Activated T-helper 2 cell treated with anti-CD3 and anti-CD28 coated beads, Interferon-gamma antibody, Interleukin-2, Interleukin-4, amounts not matched to agents 10 μg/mL and 5 μg/mL and 100 μg/mL, durations not matched to agents 14 hours and 24 hours and 36 hours (primary cell): Measurements from ENCODE around the gene PSMB10. TPM values are rescaled to one million over a fixed set of nuclear protein-coding genes. Genes with fewer than 3 reads are reported as not detected.

ENCODE experiments used
- DNase-seq: peaks from one replicate; pipeline ENCODE4 v3.0.0; 2021; ENCODE audit warnings: low spot score
- H3K27ac Mint-ChIP-seq: one replicate; pipeline ENCODE4 v1.8.0; 2021; ENCODE audit warnings: mixed read lengths
- H3K27me3 Mint-ChIP-seq: one replicate; pipeline ENCODE4 v1.8.0; 2021; ENCODE audit warnings: low read depth, mixed read lengths
- H3K36me3 Mint-ChIP-seq: one replicate; pipeline ENCODE4 v1.8.0; 2021; ENCODE audit warnings: low read depth, mixed read lengths
- H3K4me1 Mint-ChIP-seq: one replicate; pipeline ENCODE4 v1.8.0; 2021; ENCODE audit warnings: low read depth, mixed read lengths
- H3K4me3 Mint-ChIP-seq: one replicate; pipeline ENCODE4 v1.8.0; 2021; ENCODE audit warnings: low read depth, mild to moderate bottlenecking, moderate library complexity, mixed read lengths
- H3K9me3 Mint-ChIP-seq: one replicate; pipeline ENCODE4 v1.8.0; 2021; ENCODE audit warnings: mixed read lengths
- intact Hi-C: fragments of 100-400 bp; cut with micrococcal nuclease; formaldehyde crosslinking; loops from one replicate; pipeline ENCODE4 v1.15.1; 2023
- total RNA-seq: library from RNA; stranded (reverse); gene quantifications from 2 replicates; pipeline ENCODE4 v1.2.3, GENCODE V29; 2022

The PSMB10 gene
- total RNA-seq, 1 donor from 2014 or later: 238 TPM

DNA sequence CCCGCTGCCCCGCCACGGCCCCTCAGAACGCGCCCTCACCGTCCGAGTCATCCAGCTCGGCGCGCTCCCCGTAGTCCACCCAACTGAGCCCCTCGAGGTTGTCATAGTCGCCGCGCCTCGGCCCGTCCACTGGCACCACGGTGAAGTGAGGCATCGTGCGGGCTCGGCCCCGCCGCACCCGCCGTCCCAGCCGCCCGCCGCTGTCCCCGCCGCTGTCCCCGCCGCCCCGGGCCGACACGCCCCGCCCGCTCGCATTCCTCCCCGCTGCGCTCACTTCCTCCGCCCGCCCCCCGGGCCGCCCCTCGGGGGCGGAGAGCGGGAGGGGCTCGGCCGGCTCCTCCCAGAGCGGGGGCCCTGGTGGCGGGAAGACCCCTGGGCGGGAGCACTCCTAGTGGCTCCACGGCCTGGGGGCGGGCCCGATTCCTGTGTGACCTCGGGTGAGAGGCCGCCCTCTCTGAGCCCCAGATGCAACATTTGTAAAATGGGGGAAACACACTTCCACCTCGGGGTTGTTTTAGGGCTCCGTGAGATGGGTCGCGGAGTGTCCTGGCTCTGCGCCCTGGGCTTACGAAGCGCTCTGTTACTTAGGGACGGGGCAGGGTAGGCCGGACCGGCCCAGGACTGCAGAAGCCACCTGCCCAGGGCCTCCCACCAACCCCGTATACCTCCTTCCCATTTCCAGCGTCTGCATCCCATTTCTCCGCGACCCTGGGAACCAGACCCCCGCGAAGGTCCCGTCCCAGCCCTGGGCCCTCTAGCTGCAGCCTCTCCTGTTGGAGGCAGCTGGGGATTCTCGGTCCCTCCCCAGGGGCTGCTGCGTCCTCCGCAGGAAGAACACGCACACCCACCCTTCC lies 32.0 kb upstream of the PSMB10 start, which contains the start of gene SLC12A4:
TSS of gene SLC12A4 (minus strand) at position 238 of the 854 bp plus-strand sequence. CDS start at position 154, 84 bp downstream.
- Mint-ChIP-seq H3K4me1 (peaks cover 27% of the 10 kb centered on the region), H3K27me3 (no peaks in the 10 kb centered on the region), H3K4me3 (peak within 1 kb of the TSS; percentile 100), H3K27ac (peak within 1 kb of the TSS; percentile 88), H3K36me3 (peaks cover 4% of the 10 kb centered on the region), H3K9me3 (no peaks in the 10 kb centered on the region)
- peak; percentile 86 for DNase-seq
- intact Hi-C loops: loop anchor here (1.0 to 2.0 kb wide), 2 partner anchors 16 to 33 kb away; no protein-coding TSS in a partner anchor

DNA sequence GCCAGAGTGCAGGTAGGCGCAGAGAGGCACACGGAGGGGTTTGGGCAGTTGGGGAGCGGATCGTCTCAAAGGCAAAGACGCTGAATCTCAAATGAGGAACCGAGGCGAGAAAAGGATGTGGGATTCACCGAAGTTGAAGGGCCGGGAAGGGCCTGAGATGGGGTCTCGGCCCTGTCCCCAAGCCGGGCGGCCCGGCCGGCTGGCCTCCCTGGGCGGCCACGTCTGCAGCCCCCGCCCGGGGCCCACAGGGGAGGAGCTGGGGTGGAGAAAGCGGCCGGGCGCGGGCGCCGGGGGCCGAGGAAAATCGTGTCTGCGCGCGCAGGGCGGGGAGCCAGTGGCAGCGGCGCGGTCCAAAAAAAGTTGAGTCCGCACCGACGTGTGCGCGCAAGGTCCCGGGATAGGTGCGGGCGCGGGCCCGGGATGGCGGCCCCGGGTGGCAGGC lies 31.3 kb upstream of the PSMB10 start:
- Mint-ChIP-seq H3K27me3 (no peaks in the 10 kb centered on the region), H3K4me3 (peak overlapping the region; percentile 100), H3K27ac (peak overlapping the region; percentile 88), H3K4me1 (peaks cover 27% of the 10 kb centered on the region), H3K36me3 (peaks cover 5% of the 10 kb centered on the region), H3K9me3 (no peaks in the 10 kb centered on the region)
- peak; percentile 29 for DNase-seq
- intact Hi-C loops: loop anchor here (1.0 to 2.0 kb wide), 2 partner anchors 17 to 33 kb away; no protein-coding TSS in a partner anchor

DNA sequence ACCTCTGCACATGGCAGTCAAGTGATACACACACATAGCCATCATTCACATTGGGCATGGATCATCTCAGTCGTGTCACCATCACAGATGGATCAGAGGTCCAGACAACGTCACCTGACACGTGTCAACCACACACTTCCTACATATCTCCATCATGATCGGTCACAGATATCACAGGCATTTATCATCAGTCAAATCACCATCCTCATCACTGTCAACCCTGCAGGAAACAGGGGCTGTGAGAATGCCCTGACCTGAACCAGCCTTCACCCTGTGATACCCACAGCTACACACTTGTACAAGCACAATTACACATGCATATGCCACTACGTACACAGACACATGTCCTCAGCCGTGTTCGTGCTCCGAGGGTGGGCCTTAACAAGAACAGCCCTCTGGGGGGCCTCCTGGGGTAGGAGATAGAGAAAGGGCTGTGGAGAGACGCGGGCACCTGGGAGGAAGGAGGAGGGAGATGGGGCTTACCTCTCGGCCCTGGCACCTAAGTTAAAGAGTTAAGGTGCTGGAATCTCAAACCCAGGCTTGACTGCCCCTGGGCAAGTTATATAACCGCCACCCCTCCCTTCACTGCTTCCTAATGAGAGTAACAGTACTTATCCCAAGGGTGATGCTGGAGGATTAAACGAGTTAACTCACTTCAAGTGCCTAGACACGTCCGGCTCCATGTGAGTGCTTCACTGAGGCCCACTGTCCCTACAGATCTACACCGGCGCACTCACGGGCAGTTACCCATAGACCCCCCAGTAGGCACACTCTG lies 30.7 kb upstream of the PSMB10 start:
- Mint-ChIP-seq H3K4me3 (peak overlapping the region; percentile 100), H3K4me1 (peaks cover 27% of the 10 kb centered on the region), H3K27ac (peak overlapping the region; percentile 88), H3K27me3 (no peaks in the 10 kb centered on the region), H3K36me3 (peaks cover 11% of the 10 kb centered on the region), H3K9me3 (no peaks in the 10 kb centered on the region)
- intact Hi-C loops: no loop called here
- DNase-seq: no peak

DNA sequence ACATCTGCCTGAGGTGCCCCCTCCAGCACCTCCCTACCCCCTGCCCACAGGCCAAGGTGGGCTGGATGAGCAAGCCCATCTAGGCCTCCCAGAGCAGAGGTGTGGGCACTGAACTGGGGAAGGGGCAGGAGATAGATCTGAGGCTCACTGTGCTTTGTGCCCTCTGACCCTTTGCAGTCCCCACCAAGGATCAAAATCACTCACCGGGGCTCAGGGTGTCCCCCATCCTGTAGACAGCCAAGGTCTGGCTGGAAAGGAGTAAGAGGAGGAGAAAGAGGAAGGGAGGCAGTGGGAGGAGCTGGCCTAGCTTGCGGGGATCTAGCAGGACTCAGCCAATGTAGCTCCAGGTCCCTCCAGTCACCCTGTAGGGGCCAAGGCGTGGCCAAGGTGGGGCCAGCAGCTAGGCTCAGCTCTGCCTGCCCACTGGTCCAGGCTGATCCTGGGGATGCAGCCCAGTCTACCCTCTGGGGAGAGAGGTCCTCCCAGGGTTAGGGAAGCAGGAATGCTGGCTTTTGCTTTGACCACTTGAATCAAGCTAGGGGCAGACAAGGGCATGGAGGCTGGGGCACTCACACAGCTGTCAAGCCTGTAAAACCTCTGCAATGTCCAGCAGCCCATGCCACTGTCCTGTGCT lies 30.0 kb upstream of the PSMB10 start:
- Mint-ChIP-seq H3K27ac (peak overlapping the region; percentile 88), H3K4me3 (peak overlapping the region; percentile 100), H3K36me3 (peaks cover 17% of the 10 kb centered on the region), H3K27me3 (no peaks in the 10 kb centered on the region), H3K9me3 (no peaks in the 10 kb centered on the region), H3K4me1 (peaks cover 27% of the 10 kb centered on the region)
- intact Hi-C loops: no loop called here
- DNase-seq: no peak

DNA sequence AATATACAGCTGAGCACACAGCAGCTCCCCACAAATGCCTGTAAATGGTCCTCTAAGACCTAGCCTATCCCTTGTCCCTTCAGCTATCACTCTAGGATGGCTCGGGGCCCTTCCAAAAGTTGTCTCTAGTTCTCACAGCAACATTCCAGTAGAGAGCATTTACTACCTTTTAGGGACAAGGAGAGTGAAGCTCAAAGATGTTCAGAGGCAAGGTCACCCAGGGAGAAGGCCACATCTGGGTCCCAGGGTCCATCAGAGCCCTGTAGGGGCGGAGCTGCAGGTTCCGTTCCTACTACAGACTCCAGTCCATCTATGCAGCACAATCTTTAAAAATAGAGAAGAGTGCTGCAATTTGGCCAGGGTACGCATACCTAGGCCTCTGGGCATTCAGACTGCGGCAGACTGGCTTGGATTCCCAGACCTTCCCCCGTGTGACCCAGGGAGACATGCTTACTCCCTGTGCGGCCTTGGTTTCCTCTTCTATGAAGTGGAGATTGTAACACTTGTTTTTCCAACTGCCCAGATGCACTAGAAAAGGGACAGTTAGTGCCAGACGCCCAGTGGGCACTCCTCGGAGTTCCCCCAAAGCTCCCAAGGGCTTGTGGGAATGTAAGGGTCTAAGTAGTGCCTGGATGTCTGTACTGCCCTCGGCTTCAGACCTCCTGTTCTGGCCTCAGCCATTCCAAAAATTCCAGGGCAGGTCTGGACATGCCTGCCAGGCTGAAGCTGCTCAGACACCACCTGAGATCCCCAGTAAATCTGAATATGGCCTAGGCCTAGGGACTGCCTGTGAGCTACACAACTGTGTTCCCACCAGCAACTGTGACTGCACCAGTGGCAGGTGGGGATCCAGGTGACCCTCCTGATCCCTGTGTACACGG lies 29.3 kb upstream of the PSMB10 start:
- Mint-ChIP-seq H3K36me3 (peaks cover 21% of the 10 kb centered on the region), H3K4me3 (peak overlapping the region; percentile 5), H3K27me3 (no peaks in the 10 kb centered on the region), H3K9me3 (no peaks in the 10 kb centered on the region), H3K4me1 (peaks cover 27% of the 10 kb centered on the region), H3K27ac (no peak overlapping the region)
- intact Hi-C loops: no loop called here
- DNase-seq: no peak

DNA sequence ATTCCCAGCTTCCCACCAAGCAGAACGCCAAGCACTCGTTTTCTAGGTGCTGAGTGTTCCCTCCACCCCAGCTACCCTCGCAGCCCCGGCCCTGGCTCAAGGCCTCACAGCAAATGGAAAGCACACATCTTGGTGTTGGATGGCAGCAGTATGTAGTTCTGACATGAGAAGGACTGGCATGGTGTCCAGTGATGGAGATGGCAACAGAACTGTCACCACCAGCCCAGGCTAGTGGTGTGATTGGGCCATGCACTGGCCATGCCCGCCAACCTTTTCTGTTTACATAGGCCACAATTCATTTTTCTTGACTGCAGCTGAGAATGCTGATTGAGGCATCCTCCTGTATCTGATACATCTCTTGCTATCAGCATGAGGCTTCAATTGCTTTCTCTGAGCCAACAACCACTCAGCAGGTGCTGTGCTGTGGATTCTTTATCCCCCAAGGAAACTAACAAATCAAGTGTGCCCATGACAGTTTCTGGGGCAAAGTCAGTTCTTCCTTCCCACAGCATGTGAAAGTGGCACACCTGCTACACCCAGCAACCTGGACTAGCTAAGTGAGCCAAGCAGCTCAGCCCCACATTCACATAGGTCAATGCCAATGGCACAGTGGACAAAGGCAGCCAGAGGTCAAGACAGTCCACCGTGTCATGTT lies 28.0 kb upstream of the PSMB10 start:
- DNase-seq: no peak
- Mint-ChIP-seq H3K9me3 (no peaks in the 10 kb centered on the region), H3K4me3 (no peak overlapping the region), H3K4me1 (peaks cover 24% of the 10 kb centered on the region), H3K27ac (no peak overlapping the region), H3K36me3 (peaks cover 26% of the 10 kb centered on the region), H3K27me3 (no peaks in the 10 kb centered on the region)
- intact Hi-C loops: no loop called here

DNA sequence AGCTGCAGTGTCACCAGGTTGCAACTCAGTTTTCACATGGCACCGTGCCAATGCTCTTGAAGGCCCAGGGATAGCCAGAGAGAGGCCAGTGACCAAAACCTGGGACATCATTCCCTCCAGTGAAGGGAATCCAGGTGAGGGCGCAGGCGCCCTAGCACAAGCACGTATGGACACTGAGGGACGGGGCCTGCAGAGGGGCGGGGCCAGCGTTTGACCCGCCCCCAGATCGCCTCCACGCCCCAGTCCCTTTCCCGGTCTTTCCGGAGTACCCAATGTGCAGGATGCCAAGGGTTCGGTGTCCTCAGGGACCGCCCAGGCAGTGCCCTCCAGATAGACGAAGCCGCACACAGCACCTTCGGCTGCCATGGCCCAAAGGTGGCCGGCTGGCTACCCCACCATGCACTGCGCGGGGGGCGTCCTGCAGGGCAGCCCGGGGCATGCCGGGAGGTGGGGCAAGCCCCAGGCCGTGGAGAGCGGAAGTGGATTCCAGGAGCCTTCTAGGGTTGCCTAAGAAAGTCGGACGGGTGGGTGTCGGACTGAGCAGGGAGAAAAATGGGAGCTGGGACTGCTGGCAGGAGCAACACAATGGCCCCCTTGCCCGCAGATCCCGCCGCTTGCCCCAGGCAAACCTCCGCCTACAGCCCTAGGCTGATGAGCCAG lies 27.1 kb upstream of the PSMB10 start:
- Mint-ChIP-seq H3K4me3 (no peak overlapping the region), H3K4me1 (peaks cover 21% of the 10 kb centered on the region), H3K27me3 (no peaks in the 10 kb centered on the region), H3K36me3 (peaks cover 26% of the 10 kb centered on the region), H3K27ac (no peak overlapping the region), H3K9me3 (no peaks in the 10 kb centered on the region)
- intact Hi-C loops: no loop called here
- DNase-seq: no peak

DNA sequence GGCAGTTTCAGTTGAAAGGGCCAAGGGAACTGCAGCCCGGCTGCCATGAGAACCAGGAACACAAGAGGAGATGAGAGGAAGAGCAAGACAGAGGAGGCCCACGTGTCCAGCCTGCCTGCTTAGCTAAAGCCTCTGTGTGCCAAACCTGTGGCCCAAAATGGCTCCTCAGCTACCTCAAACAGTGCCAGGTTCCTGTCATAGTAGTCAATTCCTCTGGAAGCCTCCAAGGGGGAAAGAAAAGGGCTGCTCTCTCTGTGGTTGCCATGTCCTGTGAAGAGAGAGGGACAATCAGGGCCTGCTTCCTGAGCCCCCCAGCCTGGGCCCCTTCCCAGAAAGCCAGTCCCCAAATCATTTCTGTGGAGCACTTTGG lies 26.6 kb upstream of the PSMB10 start:
- Mint-ChIP-seq H3K27ac (no peak overlapping the region), H3K36me3 (peaks cover 30% of the 10 kb centered on the region), H3K27me3 (no peaks in the 10 kb centered on the region), H3K9me3 (no peaks in the 10 kb centered on the region), H3K4me3 (no peak overlapping the region), H3K4me1 (peaks cover 21% of the 10 kb centered on the region)
- intact Hi-C loops: no loop called here
- no peak for DNase-seq

DNA sequence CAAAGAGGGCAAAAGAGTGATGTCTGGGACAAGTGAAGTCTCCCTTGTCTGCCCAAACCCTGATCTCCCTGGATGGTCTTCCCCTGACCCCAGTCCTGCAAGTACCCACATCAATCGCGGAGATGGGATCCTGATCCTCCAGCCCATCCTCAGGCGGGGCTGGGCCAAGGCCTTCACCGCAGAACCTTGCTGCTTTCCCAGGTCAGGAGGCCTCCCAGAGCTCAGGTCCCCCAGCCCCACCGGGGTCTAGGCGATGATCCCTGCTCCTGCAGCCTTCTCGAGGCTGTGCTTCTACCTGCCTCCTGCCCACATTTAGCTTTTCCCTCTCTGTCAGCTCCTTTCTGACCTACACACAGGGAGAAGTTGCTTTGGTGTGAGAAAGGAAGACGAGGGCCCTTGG lies 25.5 kb upstream of the PSMB10 start:
- no peak overlapping the region for H3K27ac Mint-ChIP-seq
- no peaks in the 10 kb centered on the region for H3K9me3 Mint-ChIP-seq
- H3K36me3 Mint-ChIP-seq: peaks cover 32% of the 10 kb centered on the region
- H3K4me1 Mint-ChIP-seq: peaks cover 16% of the 10 kb centered on the region
- no peaks in the 10 kb centered on the region for H3K27me3 Mint-ChIP-seq
- H3K4me3 Mint-ChIP-seq: no peak overlapping the region
- no peak for DNase-seq
- intact Hi-C loops: no loop called here

DNA sequence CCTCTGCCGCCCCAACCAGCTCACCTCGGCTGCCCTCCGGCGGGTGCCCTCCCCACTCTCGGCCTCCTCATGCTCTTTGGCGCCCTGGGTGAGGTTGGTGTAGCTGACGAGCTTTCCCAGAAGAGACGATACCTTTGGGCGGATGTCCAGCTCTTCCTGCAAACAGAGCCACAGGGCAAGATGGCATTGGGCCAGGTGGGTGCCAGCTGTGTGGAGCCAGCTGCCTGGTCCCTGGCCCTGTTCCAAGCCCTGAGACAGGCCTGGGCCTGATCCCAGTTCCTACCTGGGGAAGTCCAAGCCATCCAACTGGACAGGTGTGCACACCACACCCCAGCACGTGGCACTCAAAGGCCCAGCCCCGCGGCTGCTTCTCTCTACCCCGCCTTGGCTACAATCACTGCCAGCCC lies 24.9 kb upstream of the PSMB10 start:
- H3K27me3 Mint-ChIP-seq: no peaks in the 10 kb centered on the region
- no peak overlapping the region for H3K27ac Mint-ChIP-seq
- peaks cover 32% of the 10 kb centered on the region for H3K36me3 Mint-ChIP-seq
- no peak overlapping the region for H3K4me3 Mint-ChIP-seq
- H3K4me1 Mint-ChIP-seq: peaks cover 10% of the 10 kb centered on the region
- intact Hi-C loops: no loop called here
- no peak for DNase-seq
- no peaks in the 10 kb centered on the region for H3K9me3 Mint-ChIP-seq

DNA sequence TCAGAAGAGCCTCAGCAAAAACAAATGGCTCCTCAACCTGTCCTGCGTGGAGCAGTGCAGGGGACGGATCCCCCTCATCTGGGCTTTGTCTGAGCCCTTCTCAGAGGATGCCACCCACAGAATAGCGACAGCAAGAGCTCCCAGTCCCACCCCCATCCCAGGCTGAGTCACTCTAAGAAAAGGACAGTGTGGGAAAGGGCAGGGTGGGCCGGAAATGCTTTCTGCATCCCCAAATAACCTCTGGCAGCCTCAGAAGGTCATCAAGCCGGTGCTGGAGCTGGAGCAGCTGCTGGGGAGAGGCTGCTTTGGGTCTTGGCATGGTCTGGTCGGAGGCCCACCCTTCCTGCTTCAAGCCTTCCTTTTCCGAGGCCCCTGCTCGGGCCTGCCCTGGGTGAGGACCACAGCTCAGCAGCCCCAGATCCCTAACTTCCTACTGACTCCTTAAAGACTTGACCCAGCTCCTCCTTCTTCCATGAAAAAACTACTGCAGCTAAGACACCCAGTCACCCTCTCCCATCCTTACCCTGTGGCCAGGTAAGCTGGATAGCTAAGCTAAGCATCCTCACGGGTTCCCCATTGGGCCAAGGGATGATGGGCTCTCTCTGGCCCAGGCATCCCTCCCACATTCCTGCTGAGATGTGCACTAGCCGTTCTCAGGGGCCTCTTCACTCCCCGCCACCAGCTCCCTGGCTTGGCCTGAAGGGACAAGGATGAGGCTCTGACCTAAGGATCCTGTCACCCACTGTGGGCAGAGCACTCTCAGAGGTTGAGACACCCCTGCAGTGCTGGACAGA lies 23.1 kb upstream of the PSMB10 start:
- intact Hi-C loops: no loop called here
- Mint-ChIP-seq H3K36me3 (peaks cover 34% of the 10 kb centered on the region), H3K4me3 (no peak overlapping the region), H3K27ac (no peak overlapping the region), H3K27me3 (no peaks in the 10 kb centered on the region), H3K4me1 (peaks cover under 1% of the 10 kb centered on the region), H3K9me3 (no peaks in the 10 kb centered on the region)
- no peak for DNase-seq
